HG02943 (cell line): Measurements from ENCODE around the gene EPHB2.

Experiments used
- ATAC-seq: cut with Tn5 transposase; IDR thresholded peaks from one replicate; pipeline ENCODE4 v1.9.1; 2021; ENCODE audit warnings: mild to moderate bottlenecking, low read depth, moderate library complexity; ENCODE audit not compliant: unreplicated experiment

EPHB2 gene

GRCh38 chr1:22794647-22795365 lies 84.2 kb downstream of the EPHB2 start:
- ATAC-seq = no peak

GRCh38 chr1:22795366-22795714 lies 84.7 kb downstream of the EPHB2 start:
- ATAC-seq = no peak

- ATAC-seq = no peak
These were observed 86.0 kb downstream of the EPHB2 start for GRCh38 chr1:22796642-22797041.

DNA sequence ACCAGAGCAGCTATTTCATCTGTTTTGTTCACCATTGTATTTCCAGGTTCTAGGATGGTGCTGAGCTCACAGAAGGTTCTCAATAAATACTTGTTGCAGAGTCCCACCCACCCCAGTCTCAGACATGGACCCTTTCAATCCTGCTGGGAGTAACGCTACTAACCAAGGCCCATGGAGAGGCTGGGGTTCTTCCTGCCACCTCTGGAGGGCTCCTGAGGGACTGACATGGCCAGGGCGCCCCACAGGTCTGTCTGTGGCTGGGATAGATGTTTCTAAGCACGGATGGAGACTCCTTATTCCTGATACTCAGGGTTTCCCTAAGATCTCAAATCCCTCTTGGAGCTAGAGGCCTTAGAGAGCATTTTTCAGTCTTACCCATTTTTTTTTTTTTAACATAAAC lies 87.4 kb downstream of the EPHB2 start:
- ATAC-seq = no peak

DNA sequence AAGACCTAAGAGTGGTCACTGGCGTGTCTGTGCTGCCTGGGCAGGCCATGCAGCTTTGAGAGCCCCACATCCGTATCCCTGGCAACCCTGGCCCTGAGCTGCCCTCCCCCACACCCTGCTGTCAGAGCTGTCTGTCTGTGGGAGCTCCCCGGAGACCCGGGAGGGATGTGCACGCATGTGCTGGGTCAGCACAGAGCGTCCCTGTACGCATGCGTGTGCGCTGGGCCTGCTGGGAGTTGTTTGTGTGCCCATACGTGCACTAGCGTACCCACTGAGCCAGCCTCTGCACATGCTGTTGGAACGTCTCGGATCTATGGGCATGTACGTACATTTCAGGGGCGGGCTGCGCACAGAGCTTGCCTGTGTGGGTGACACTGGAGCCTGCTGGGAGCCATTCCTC lies 89.3 kb downstream of the EPHB2 start:
- no peak for ATAC-seq

- no peak for ATAC-seq
These were observed 90.0 kb downstream of the EPHB2 start for GRCh38 chr1:22800629-22801028.

DNA sequence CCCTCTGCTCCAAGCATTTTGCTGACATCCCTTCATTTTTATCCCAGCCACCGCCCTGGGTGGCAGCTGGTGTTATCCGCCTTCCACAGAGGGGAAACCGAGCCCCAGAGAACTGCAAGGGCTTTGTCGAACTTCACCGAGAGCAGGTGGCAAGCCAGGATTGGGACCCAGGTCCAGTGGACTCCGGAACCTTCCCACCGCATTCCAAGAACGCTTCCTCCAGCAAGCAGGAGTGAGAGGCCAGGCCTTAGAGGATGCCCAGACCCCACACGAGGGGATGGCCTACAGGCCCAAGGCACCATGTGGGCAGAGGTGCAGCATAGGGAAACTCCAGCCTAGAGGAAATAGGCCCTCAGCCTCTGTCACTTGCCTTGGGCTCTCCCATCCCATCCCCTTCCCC lies 90.7 kb downstream of the EPHB2 start:
- no peak for ATAC-seq

- ATAC-seq = no peak
These were observed 91.1 kb downstream of the EPHB2 start for GRCh38 chr1:22801761-22802160.

DNA sequence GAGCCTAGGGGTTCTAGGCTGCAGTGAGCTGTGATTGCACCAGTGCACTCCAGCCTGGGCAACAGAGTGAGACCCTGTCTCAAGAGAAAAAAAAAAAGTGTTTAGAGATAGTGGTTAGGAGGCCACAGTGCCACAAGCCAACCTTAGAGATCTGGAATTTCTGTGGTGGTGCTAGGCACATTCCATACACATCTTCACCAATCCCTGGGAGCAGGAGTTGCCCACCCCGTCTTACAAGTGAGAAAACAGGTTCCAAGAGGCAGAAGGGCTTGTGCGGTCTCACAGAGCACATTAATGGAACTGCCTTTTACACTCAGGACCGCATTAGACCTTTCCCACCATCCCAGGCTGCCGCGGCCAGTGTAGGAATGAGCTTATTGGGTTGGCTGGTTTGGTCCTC lies 93.2 kb downstream of the EPHB2 start:
- ATAC-seq = no peak

- ATAC-seq = no peak
These were observed 93.8 kb downstream of the EPHB2 start for GRCh38 chr1:22804406-22804805.

- no peak for ATAC-seq
These were observed 94.5 kb downstream of the EPHB2 start for GRCh38 chr1:22804969-22805671.

DNA sequence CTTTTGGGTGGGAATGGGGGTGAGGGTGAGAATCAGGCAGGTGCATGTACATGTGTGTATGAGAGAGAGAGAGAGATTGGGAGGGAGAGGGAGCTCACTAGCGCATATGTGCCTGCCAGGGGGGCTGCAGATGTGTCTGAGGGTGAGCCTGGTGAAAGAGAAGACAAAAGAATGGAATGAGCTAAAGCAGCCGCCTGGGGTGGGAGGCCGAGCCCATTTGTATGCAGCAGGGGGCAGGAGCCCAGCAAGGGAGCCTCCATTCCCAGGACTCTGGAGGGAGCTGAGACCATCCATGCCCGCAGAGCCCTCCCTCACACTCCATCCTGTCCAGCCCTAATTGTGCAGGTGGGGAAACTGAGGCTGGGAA lies 95.0 kb downstream of the EPHB2 start:
- ATAC-seq = no peak

GRCh38 chr1:22806584-22806983 lies 95.9 kb downstream of the EPHB2 start:
- no peak for ATAC-seq

DNA sequence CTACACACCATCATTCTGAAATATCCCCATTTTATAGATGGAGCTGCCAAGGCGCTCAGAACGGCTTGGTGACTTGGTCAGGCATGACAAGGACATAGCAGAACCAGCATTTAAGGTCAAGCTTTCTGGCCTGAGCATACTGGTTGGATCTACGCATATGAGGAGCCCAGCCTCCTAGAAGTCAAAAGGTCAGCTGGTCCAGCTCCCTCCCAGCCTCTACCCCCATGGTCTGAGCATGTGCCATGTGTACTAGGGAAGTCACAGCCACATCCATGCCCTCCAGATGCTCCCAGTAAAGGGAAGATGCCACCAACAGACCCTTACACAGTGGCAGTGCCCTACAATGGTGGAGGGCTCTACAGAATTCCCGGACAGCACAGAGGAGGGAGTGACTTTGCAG lies 96.7 kb downstream of the EPHB2 start:
- no peak for ATAC-seq

- ATAC-seq = no peak
These were observed 97.6 kb downstream of the EPHB2 start for GRCh38 chr1:22808186-22808675.

DNA sequence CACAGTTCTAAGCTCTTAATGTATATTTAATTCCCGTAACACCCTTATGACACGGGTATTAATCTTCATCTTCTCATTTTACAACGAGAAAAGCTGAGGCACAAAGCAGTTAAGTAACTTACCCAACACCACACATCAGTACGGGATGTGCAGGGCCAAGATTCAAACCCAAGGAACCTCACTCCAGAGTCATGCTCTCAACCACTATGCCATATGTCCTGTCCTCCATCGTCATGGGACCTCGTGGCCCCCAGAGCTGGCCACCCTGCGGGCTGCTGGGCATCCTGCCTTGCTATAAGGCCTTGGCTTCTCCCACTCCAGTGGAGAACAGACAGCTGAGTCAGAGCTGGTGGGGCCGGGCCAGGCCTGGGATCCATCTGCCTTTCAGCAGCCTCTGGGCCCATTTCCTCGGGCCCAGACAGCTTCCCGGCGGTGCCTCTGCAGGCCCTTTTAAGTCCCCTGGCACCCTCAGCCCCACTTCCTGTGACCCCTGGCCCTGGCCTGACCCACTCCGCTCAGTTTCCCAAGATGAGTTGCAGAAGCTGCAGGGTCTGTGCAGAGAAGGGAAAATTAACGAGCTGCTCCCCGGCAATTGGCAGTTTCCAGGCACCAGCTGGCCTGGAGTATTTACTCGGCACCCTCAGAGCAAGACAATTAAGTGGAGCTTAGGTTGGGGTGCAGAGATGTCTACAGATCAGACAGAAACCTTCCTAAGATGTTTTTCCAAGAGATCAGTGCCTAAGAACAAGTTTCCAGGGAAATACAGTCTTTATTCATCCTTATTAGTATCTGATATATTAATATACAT lies 98.2 kb downstream of the EPHB2 start:
- ATAC-seq = no peak

GRCh38 chr1:22809783-22810182 lies 99.1 kb downstream of the EPHB2 start:
- no peak for ATAC-seq

DNA sequence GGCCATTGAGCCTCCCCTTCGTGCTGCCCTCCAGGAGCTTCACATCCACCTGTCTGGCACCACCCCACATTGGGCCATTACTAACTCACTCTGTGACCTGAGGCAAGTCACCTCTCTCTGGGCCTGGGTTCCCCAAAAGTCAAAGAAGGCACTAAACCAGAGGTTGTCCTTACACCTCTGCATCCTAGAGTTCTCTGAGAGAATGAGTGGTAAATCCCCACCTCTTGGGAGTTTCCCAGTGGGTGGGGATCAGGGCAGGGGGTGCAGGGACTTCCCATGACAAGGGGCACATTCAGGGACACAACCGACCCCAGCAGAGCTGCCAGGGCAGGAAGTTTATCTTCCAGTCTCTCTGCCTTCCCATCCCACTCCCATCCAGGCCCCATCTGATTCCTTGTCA lies 99.7 kb downstream of the EPHB2 start:
- ATAC-seq = no peak

GRCh38 chr1:22812092-22812880 lies 101.6 kb downstream of the EPHB2 start:
- no peak for ATAC-seq

- no peak for ATAC-seq
These were observed 102.6 kb downstream of the EPHB2 start for GRCh38 chr1:22812993-22813790.
